Right lobe of liver (tissue), 6 donors: ENCODE results near the gene C9orf152. TPM values are rescaled to one million over a fixed set of nuclear protein-coding genes. Genes with fewer than 3 reads are reported as not detected.
A peak's percentile ranks its signal among the peaks of the same experiment; 100 is the strongest.
"Not testable (repeated sequence)": the region's sequence is repeated elsewhere in the genome, so short reads cannot be mapped to it uniquely, and the experiment has no call there.

Experiments
- ATAC-seq, 4 donors: fragments of 200-7000 bp; cut with Tn5 transposase; one replicate each; pipeline ENCODE4 v1.9.1; 2020; ENCODE audit warnings: mild to moderate bottlenecking in 4 of 4, moderate library complexity in 4 of 4
- DNase-seq, 3 donors: peaks; one replicate each; pipeline ENCODE4 v3.0.0-alpha.2; 2020
- H3K27ac ChIP-seq, 3 donors: fragments of 200-600 bp; one replicate each; pipeline ENCODE4 v1.8.0; 2022
- H3K27me3 ChIP-seq, 2 donors: fragments of 200-600 bp; one replicate each; pipeline ENCODE4 v1.8.0; 2022
- H3K36me3 ChIP-seq, 4 donors: fragments of 200-600 bp; sonication (generic) in 1 of 4; one replicate each; pipeline versions ENCODE4 v1.5.1 to v1.8.0; 2017 to 2022; ENCODE audit warnings: control low read depth in 1 of 4
- H3K4me1 ChIP-seq, 4 donors: fragments of 200-600 bp; sonication (generic) in 1 of 4; one replicate each; pipeline versions ENCODE4 v1.5.1 to v1.8.0; 2017 to 2022; ENCODE audit warnings: control low read depth in 1 of 4
- H3K4me3 ChIP-seq, 3 donors: fragments of 200-600 bp; one replicate each; pipeline ENCODE4 v1.8.0; 2022
- H3K9me3 ChIP-seq, 4 donors: fragments of 200-600 bp; sonication (generic) in 1 of 4; one replicate each; pipeline versions ENCODE4 v1.5.1 to v1.8.0; 2017 to 2022; ENCODE audit warnings: control low read depth in 1 of 4
- CTCF ChIP-seq, 4 donors: fragments of 200-600 bp in 3 of 4; fragments of 450-650 bp in 1 of 4; IDR thresholded peaks; one replicate each; pipeline versions ENCODE4 v1.5.1 to v1.8.0; 2016 to 2022; ENCODE audit warnings: antibody characterized with exemption in 4 of 4, mild to moderate bottlenecking in 2 of 4
- POLR2A ChIP-seq: fragments of 450-650 bp; IDR thresholded peaks from one replicate; pipeline ENCODE4 v1.6.1; 2017; ENCODE audit warnings: antibody characterized with exemption, mild to moderate bottlenecking
- WGBS: methylation state at CpG from one replicate; pipeline ENCODE4 v1.1.6; 2018; ENCODE audit warnings: low coverage, low lambda C conversion rate; ENCODE audit not compliant: insufficient coverage; ENCODE audit errors: missing lambda C conversion rate; 5-methylcytosine and 5-hydroxymethylcytosine counted together
- intact Hi-C, 2 donors: fragments of 100-400 bp; cut with DNase I; formaldehyde crosslinking; loops; one replicate each; pipeline versions ENCODE4 v1.11.2 to v1.14.1; 2022
- total RNA-seq, 6 experiments: library from RNA; depleted of rRNA in 2 of 6; stranded (reverse); fragments of >200 nt in 2 of 6; fragmentation: NEBNext Ultra II Directional in 3 of 6; extraction: Animal tissue kit (Norgen Biotek cat#: 25700) in 3 of 6; gene quantifications; one replicate each; pipeline versions ENCODE4 v1.1.0 to v1.2.4, GENCODE V29; 2016 to 2023
- donor health status: DM: no; HTN: yes; CAD: no.
- donor health status: DM: no; HTN: no; CAD: no.
- donor health status: DM: no; HTN: no; CAD: no.
- donor health status: DM: no; HTN: yes; CAD: no.
- donor health status: DM: no; HTN: yes; CAD: no.

The C9orf152 gene
- total RNA-seq, 6 experiments from 2014 or later, result 0.06 to 3.5 (median 0.74) TPM; not detected in 2

- intact Hi-C loops, result no loop called here
- Histone ChIP-seq H3K4me1 (peaks cover 0 to 57% (median 8%) of the 10 kb centered on the region in 4 donors), H3K27ac (peak overlapping the region; percentile 89 to 96 (median 94)), H3K36me3 (peaks cover 0 to 6% (median under 1%) of the 10 kb centered on the region in 4 donors), H3K9me3 (no peaks in the 10 kb centered on the region), H3K27me3 (no peaks in the 10 kb centered on the region), H3K4me3 (peak overlapping the region; percentile 86 to 95 (median 89))
- DNase-seq (peak in 2 of 3 donors; percentile 27 to 59), ATAC-seq (peak in 1 of 4 donors; percentile 3)
- WGBS, result 2% methylated on average over 17 of the region's 17 CpGs
- TF ChIP-seq POLR2A (no peak), CTCF (IDR thresholded peaks at IDR 0.05) (no peak)
Measured at GRCh38 chr9:110255034-110255462, 47.1 kb upstream of the C9orf152 start.

GRCh38 chr9:110254500-110254899, 46.5 kb upstream of the C9orf152 start:
- H3K27ac ChIP-seq, result peak overlapping the region; percentile 89 to 96 (median 94)
- 40% methylated on average over 2 of the region's 2 CpGs for WGBS
- peaks cover 0 to 57% (median 8%) of the 10 kb centered on the region in 4 donors for H3K4me1 ChIP-seq
- no peaks in the 10 kb centered on the region for H3K27me3 ChIP-seq
- peak overlapping the region; percentile 86 to 95 (median 89) for H3K4me3 ChIP-seq
- intact Hi-C loops, result no loop called here
- ATAC-seq, result no peak
- TF ChIP-seq POLR2A (no peak), CTCF (IDR thresholded peaks at IDR 0.05) (no peak)
- no peaks in the 10 kb centered on the region for H3K9me3 ChIP-seq
- peaks cover 0 to 8% (median 2%) of the 10 kb centered on the region in 4 donors for H3K36me3 ChIP-seq
- no peak for DNase-seq

GRCh38 chr9:110252509-110253139, 44.7 kb upstream of the C9orf152 start:
- DNase-seq (no peak), ATAC-seq (peak in 1 of 4 donors; percentile 25)
- Histone ChIP-seq H3K27ac (peak overlapping the region; percentile 5 to 51 (median 27)), H3K4me1 (peaks cover 0 to 49% (median 8%) of the 10 kb centered on the region in 4 donors), H3K36me3 (peaks cover 0 to 17% (median 2%) of the 10 kb centered on the region in 4 donors), H3K4me3 (no peak overlapping the region), H3K9me3 (no peaks in the 10 kb centered on the region), H3K27me3 (no peaks in the 10 kb centered on the region)
- 38% methylated on average over 10 of the region's 10 CpGs for WGBS
- intact Hi-C loops, result no loop called here
- TF ChIP-seq CTCF (IDR thresholded peaks at IDR 0.05) (no peak), POLR2A (no peak)

- DNase-seq, ATAC-seq, intact Hi-C loops, H3K4me3 ChIP-seq, H3K27me3 ChIP-seq, H3K9me3 ChIP-seq: not testable (repeated sequence)
- Histone ChIP-seq H3K36me3 (peaks cover 0 to 25% (median 2%) of the 10 kb centered on the region in 4 donors), H3K4me1 (peaks cover 0 to 45% (median 8%) of the 10 kb centered on the region in 4 donors), H3K27ac (peak overlapping the region in 1 of 3 donors; percentile 51)
- 100% methylated on average over 1 of the region's 5 CpGs for WGBS
Measured at GRCh38 chr9:110251770-110252169, 43.8 kb upstream of the C9orf152 start.

GRCh38 chr9:110251212-110251611, 43.3 kb upstream of the C9orf152 start:
- ATAC-seq (no peak), DNase-seq (no peak)
- Histone ChIP-seq H3K27ac (no peak overlapping the region), H3K36me3 (peaks cover 0 to 31% (median 2%) of the 10 kb centered on the region in 4 donors), H3K4me1 (peaks cover 0 to 45% (median 8%) of the 10 kb centered on the region in 4 donors), H3K27me3 (no peaks in the 10 kb centered on the region), H3K9me3 (no peaks in the 10 kb centered on the region), H3K4me3 (no peak overlapping the region)
- WGBS, result 41% methylated on average over 4 of the region's 4 CpGs
- no peak for TF ChIP-seq CTCF (IDR thresholded peaks at IDR 0.05)
- no peak for TF ChIP-seq POLR2A
- intact Hi-C loops, result no loop called here
